OCI-LY3 (cell line): ENCODE results near the gene SRGAP1.

Source experiments
- EZH2phosphoT487 ChIP-seq: fragments of 200-600 bp; shearing (Covaris generic); IDR thresholded peaks from 2 replicates; pipeline ENCODE4 v1.6.1; 2018; ENCODE audit warnings: antibody characterized with exemption, mixed run types, low read depth
- TF ChIP-seq, protein P1 (sequence below): fragments of 200-600, 300-600 bp; sonication (generic); IDR thresholded peaks from 2 replicates; pipeline ENCODE4 v1.5.1; 2014; ENCODE audit warnings: antibody characterized with exemption, low read length, low read depth

DNA sequence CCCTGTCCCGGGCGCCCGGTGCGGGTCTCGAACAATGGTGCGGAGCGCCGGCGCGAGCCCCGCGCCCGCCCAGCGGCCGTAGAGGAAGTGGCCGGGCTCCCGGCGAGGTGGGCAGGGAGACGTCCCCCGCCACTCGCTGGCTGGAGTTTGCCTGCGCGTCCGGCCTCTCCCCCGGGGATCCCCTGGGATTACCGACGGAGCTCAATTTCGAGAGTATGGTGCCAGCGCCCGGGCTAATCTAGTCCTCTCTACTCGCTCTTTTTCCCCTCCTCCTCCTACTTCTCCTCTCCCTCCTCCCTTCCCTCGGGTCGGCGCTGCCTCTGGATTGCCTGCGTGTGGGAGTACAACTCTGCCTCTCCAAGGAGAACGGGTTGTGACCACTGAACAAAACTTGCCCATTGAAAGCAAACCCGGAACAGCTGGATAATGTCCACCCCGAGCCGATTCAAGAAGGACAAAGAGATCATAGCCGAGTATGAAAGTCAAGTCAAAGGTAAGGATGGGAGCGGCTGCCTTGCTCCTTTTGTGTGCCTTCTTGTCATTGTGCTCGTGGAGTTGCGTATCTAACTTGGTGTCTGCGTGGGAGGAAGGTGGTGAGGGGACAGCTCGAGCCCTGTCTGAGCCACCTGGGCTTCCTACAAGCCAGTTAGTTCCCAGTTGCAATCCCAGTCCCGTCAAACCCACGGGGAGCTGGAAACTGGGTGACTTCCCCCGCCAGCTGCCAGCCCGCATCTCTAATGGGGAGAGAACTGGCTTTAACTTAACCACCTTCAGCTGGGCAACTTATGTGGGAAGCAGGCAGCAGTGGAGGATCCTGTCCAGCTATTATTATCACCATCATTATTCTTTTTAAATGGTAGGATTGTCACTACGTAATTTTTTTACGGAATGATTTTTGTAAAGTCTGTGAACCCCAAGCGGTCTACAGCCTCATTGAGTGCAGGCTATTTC is at the start of gene SRGAP1:
- TF ChIP-seq EZH2phosphoT487, result no peak
- TF ChIP-seq, protein P1, sequence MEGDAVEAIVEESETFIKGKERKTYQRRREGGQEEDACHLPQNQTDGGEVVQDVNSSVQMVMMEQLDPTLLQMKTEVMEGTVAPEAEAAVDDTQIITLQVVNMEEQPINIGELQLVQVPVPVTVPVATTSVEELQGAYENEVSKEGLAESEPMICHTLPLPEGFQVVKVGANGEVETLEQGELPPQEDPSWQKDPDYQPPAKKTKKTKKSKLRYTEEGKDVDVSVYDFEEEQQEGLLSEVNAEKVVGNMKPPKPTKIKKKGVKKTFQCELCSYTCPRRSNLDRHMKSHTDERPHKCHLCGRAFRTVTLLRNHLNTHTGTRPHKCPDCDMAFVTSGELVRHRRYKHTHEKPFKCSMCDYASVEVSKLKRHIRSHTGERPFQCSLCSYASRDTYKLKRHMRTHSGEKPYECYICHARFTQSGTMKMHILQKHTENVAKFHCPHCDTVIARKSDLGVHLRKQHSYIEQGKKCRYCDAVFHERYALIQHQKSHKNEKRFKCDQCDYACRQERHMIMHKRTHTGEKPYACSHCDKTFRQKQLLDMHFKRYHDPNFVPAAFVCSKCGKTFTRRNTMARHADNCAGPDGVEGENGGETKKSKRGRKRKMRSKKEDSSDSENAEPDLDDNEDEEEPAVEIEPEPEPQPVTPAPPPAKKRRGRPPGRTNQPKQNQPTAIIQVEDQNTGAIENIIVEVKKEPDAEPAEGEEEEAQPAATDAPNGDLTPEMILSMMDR, result no peak
